AG10803 (cell line): ENCODE measurements around the gene SEPTIN5.
A peak's percentile ranks its signal among the peaks of the same experiment; 100 is the strongest.

Experiments used
- DNase-seq: peaks from one replicate; pipeline ENCODE4 v3.0.0; 2010; ENCODE audit warnings: low read depth
- H3K4me3 ChIP-seq: 2 replicates; pipeline ENCODE4 v1.5.1; 2011; ENCODE audit warnings: mild to moderate bottlenecking, low read length, control low read depth
- TF ChIP-seq, protein P1 (sequence below): conservative IDR thresholded peaks from 2 replicates; pipeline ENCODE4 v1.5.1; 2011; ENCODE audit warnings: mild to moderate bottlenecking, low read length, control low read depth, inconsistent platforms

SEPTIN5 gene

GRCh38 chr22:19759427-19760057 lies 45.2 kb downstream of the SEPTIN5 start:
- TF ChIP-seq, protein P1, sequence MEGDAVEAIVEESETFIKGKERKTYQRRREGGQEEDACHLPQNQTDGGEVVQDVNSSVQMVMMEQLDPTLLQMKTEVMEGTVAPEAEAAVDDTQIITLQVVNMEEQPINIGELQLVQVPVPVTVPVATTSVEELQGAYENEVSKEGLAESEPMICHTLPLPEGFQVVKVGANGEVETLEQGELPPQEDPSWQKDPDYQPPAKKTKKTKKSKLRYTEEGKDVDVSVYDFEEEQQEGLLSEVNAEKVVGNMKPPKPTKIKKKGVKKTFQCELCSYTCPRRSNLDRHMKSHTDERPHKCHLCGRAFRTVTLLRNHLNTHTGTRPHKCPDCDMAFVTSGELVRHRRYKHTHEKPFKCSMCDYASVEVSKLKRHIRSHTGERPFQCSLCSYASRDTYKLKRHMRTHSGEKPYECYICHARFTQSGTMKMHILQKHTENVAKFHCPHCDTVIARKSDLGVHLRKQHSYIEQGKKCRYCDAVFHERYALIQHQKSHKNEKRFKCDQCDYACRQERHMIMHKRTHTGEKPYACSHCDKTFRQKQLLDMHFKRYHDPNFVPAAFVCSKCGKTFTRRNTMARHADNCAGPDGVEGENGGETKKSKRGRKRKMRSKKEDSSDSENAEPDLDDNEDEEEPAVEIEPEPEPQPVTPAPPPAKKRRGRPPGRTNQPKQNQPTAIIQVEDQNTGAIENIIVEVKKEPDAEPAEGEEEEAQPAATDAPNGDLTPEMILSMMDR: no peak
- H3K4me3 ChIP-seq: peak overlapping the region; percentile 64
- DNase-seq: no peak

DNA sequence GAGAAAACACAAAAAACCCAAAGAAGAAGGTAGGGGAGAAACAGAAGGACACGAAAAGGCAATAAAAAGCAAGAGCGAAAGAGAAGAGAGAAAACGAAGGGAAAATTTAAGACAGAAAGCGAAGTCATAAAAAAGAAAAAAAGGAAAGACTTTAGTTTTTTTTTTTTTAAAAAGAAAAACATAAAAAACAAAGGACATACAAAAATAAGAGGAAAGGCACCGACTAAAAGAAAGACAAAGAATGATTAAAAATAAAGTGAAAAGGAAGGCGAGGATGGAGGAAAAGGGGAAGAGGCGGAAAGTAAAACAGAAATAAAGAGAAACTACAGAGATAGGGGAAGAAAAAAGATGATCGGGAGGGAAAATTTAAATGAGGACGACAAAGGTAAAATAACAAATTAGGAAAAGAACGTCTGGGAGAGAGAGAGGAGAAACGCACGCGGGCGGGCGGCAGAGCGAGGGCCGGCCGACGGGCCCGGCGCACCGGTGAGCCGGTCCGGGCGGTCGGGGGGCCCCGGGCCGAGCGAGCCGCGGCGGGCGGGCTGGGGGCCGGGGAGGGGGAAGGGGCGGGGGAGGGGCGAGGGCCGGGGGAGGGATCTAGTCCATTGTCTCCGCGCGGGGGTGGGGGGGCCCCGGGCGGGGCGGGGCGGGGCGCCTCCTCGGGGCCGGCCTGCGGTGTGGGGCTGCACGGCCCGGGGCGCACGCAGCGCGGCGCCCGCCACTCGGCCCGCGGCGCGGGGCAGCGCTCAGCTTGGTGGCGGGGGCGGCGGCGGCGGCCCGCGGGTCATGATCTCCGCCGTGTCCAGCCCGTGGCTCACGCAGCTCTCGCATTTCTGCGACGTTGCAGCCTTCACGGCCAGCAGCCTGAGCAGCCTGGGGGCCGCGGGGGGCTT lies 46.0 kb downstream of the SEPTIN5 start, which contains the start of gene TBX1:
Gene TBX1, plus strand, starts transcription at position 721 of the 893 bp plus-strand sequence. Its CDS starts 66 bp downstream, at position 787.
- TF ChIP-seq, protein P1: no peak
- H3K4me3 ChIP-seq: peak within 1 kb of the TSS; percentile 74
- DNase-seq: no peak

- peak overlapping the region; percentile 74 for H3K4me3 ChIP-seq
- DNase-seq: no peak
These were observed 46.8 kb downstream of the SEPTIN5 start for GRCh38 chr22:19760951-19761724.

GRCh38 chr22:19761725-19762567 lies 47.6 kb downstream of the SEPTIN5 start:
- DNase-seq: peak; percentile 36
- H3K4me3 ChIP-seq: peak overlapping the region; percentile 74
- TF ChIP-seq, protein P1: no peak

More at GRCh38 chr22:19760951-19761724, 46.8 kb downstream of the SEPTIN5 start:
- TF ChIP-seq, protein P1: no peak

DNA sequence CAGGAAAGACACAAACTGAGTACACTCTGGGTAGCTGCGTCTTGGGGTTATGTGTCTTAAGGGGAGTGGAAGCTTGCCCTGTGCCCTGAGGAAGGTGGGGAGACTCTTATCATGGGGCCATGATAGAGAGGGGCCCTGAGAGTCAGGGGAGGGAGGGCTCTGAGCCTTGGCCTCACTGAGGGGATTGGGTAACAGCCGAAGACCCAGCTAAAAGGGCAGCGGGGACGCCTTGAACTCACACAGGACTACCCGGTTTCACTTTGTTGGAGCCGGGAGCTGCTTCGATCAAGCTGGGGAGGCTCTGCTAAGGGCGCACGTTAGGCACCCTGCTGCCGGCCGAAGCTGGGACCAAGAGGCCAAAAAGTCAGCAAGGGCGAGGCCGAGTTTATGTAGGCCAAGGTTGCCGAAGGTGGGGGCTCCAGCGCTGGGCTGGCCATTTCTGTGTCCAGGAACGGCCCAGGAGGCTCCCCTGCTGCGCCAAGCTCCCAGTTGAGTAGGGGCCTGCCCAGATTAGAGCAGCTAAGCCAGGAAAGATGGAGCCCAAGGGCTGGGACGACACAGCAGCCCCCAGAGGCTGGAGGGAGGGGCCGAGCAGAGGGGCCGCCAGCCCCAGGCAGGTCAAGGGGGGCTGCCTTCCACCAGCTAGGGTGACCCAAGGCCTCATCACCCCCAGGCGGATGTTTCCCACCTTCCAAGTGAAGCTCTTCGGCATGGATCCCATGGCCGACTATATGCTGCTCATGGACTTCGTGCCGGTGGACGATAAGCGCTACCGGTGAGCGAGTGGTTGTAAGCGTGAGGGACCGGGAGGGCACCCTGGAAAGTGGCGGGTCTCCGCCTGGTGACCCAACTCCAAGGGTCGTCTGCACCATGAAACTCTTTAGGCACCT lies 48.5 kb downstream of the SEPTIN5 start:
- peak overlapping the region; percentile 74 for H3K4me3 ChIP-seq
- peak; percentile 38 for DNase-seq
- TF ChIP-seq, protein P1: no peak
